C4-2B (cell line): ENCODE measurements around the gene GRIK2.

ENCODE experiments used
- ZFX ChIP-seq: fragments of 450-650 bp; IDR thresholded peaks from 2 replicates; pipeline ENCODE4 v1.6.1; 2017
- TF ChIP-seq, protein P1 (sequence below): fragments of 450-650 bp; conservative IDR thresholded peaks from 2 replicates; pipeline ENCODE4 v1.5.1; 2017; ENCODE audit warnings: mild to moderate bottlenecking

DNA sequence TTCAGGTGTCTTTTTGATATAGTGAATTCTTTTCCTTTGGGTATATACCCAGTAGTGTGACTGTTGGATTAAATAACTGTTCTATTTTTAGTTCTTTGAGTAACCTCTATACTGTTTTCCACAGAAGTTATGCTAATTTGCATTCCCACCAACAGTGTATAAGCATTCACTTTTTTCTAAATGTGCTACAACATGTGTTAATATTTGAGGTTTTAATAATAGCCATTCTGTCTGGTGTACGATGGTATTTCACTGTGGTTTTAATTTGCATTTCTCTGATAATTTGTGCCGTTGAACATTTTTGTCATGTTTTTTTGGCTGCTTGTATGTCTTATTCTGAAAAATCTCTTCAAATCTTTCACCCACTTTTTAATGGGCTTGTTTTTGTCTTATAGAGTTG lies 563.5 kb downstream of the GRIK2 start:
- TF ChIP-seq, protein P1, sequence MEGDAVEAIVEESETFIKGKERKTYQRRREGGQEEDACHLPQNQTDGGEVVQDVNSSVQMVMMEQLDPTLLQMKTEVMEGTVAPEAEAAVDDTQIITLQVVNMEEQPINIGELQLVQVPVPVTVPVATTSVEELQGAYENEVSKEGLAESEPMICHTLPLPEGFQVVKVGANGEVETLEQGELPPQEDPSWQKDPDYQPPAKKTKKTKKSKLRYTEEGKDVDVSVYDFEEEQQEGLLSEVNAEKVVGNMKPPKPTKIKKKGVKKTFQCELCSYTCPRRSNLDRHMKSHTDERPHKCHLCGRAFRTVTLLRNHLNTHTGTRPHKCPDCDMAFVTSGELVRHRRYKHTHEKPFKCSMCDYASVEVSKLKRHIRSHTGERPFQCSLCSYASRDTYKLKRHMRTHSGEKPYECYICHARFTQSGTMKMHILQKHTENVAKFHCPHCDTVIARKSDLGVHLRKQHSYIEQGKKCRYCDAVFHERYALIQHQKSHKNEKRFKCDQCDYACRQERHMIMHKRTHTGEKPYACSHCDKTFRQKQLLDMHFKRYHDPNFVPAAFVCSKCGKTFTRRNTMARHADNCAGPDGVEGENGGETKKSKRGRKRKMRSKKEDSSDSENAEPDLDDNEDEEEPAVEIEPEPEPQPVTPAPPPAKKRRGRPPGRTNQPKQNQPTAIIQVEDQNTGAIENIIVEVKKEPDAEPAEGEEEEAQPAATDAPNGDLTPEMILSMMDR: no peak
- TF ChIP-seq ZFX: no peak
